SK-N-MC (cell line): ENCODE measurements around the gene CDS1.

ENCODE experiments used
- EZH2 ChIP-seq: fragments of 200-600 bp; sonication (generic); IDR thresholded peaks from one replicate; pipeline ENCODE4 v1.6.1; 2017; ENCODE audit warnings: antibody characterized with exemption
- POLR2AphosphoS5 ChIP-seq: IDR thresholded peaks from 2 replicates; pipeline ENCODE4 v1.6.1; 2012; ENCODE audit warnings: mild to moderate bottlenecking, low read depth, low read length, borderline replicate concordance

DNA sequence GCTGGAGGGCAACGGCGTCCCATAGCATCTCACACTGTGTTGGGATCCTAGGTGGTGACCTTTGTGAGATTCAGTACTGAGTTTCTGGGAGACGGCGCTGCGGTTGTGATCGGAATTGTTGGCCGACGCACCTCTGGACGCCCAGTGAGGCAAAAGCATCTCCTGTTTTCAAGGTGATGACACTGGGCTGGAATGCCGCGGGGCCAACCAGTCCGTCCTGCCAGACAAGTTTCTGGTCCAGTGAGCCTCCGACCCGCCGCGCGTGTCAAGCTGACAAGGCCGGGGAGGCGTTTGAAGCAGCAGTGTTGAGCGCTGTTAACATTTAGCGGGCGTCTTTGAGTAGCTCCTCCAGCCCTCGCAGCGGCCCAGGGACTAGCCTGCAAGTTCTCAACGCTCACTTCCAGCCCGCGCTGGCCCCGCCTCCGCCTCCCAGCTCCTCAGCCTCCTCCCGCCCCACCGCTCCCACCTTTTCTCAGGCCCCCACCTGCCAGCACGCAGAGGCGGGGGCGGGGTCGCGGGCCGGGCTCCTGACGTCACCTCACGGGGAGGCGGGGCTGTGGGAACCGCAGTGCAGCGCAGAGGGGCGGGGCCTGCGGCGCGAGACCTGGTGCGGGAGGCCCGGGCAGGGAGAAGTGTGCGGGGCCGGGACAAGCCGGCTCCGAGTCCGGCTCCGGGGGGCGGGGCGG lies 482 bp upstream of the CDS1 start:
- no peak for TF ChIP-seq EZH2
- peak; percentile 13; the same call in 1 of the 2 replicates for TF ChIP-seq POLR2AphosphoS5
